Right hindlimb (tissue), 1 donor: ENCODE data around the gene NR1I2.

Source experiments
- DNase-seq: peaks from one replicate; pipeline ENCODE4 v3.0.0-alpha.2; 2018

Gene NR1I2

DNA sequence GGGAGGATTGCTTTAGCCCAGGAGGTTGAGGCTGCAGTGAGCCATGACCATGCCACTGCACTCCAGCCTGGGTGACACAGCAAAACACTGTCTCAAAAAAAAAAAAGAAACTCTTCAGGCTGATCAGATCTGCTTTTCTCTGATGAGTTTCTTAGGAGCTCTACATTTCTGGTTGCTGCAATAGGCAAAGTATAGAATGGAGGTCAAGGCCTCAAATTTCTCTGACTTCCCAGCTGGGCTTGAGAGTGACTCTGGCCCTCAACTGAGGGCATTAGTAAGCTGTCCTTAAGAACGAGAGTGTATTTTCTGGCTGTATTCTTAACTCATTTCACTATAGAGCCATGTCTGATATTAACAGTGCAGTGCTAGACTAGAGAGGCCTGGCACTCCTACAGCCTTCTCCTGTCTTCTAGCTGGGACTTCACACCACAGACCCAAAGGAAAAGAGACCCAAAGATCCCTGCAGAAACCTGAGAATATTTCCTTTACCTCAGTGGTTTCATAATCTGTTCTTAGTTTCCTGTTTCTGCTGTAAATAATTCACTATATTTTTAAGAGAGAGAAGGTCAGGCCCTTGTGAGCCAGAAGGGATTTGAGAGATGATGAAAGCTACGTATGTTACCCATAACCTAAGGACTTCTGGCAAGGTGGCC, 2.0 kb upstream of the NR1I2 start:
- DNase-seq, result no peak

DNA sequence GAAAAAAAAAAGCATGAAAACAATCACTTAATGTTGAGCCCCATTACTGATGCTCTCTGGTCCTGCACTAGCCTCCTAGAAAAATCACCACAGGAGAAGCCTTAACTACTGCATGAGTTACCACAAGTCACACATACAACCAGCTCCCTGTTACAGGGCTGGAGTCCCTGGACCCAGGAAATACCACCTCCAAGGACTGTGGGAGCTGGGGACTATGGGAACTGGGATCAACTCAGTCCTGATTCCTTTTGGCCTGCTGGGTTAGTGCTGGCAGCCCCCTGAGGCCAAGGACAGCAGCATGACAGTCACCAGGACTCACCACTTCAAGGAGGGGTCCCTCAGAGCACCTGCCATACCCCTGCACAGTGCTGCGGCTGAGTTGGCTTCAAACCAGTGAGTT, 559 bp downstream of the NR1I2 start:
- no peak for DNase-seq

DNA sequence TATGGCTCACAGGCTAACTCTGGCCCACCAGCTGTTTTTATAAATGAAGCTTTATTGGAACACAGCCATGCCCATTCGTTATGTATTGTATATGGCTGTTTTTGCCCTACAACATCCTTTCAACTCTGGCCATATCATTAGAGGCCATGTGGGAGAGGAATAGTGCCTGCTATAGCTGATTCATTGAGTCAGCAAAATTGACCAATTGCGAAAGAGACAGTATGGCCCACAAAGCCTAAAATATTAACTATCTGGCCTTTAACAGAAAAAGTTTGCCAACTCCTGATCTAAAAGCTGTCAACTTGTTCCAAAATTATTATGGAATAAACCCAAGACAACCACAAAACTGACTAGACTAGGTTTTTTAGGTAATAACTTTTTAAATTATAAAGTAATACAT, 1.4 kb downstream of the NR1I2 start:
- no peak for DNase-seq

DNA sequence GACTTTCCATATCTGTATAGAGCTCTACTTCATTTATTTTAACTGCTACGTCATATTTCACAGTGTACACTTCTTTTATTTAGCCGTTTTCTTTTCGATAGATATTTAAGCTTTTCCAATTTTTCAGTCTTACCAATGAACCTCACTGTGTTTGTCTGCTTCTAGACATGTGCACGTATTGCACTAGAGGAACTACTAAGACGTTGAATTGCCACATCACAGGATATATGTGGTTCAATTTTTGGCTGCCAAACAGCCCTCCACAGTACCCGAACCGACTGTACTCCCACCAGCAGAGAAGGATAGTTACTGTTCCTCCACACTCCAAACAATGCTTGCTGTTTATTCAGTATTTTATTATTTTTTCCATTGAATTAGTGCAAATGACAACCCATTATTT, 2.0 kb downstream of the NR1I2 start:
- no peak for DNase-seq

DNA sequence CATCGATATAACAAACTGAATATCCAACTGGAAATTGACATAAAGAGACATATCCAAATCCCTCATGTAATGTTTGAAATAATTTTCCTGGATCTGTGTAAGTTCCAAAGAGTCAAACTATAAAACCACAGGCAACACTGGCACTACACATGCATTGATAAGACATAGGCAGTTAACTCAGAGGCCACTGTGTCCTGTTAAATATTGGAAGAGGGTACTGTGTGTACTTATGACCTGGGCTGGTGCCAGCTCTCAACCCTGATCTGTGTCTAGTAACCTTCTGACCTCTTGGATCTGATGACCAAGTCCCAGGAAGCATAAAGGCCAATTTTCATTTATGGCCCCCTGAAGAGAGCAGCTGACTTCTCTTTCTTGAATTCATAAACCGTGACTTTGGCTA, 4.5 kb downstream of the NR1I2 start:
- DNase-seq, result no peak

DNA sequence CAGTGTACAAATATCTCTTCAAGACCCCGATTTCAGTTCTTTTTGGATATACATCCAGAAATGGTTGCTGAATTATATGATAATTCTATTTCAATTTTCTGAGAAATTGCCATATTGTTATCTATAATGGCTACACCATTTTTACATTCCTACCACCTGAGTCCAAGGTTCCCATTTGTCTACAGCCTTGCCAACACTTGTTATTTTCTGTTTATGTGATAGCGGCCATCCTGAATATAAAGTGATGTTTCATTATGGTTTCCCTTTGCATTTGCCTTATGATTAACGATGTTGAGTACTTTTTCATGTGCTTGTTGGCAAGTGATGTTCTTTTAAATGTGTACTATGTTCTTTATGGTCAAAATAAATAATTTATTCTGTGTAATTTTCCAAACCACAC, 8.5 kb downstream of the NR1I2 start:
- no peak for DNase-seq

DNA sequence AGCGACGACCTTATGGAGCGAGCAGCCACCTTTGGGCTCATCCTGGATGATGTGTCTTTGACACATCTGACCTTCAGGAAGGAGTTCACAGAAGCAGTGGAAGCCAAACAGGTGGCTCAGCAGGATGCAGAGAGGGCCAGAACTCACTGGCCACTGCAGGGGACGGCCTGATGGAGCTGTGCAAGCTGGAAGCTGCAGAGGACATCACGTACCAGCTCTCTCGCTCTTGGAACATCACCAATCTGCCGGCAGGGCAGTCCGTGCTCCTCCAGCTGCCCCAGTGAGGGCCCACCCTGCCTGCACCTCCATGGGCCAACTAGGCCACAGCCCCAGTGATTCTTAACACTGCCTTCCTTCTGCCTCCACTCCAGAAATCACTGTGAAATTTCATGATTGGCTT, 10.4 kb downstream of the NR1I2 start:
- DNase-seq, result no peak

DNA sequence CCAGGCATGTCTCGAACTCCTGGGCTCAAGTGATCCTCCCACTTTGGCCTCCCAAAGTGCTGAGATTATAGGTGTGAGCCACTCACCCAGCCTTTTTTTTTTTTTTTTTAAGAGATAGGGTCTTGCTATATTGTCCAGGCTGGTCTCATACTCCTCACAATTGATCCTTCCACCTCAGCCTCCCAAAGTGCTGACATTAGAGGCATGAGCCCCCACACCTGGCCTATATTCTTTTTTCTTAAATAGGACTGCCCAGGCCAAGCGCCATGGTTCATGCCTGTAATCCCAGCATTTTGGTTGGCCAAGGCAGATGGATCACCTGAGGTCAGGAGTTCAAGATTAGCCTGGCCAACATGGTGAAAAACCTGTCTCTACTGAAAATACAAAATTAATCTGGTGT, 12.5 kb downstream of the NR1I2 start:
- no peak for DNase-seq

DNA sequence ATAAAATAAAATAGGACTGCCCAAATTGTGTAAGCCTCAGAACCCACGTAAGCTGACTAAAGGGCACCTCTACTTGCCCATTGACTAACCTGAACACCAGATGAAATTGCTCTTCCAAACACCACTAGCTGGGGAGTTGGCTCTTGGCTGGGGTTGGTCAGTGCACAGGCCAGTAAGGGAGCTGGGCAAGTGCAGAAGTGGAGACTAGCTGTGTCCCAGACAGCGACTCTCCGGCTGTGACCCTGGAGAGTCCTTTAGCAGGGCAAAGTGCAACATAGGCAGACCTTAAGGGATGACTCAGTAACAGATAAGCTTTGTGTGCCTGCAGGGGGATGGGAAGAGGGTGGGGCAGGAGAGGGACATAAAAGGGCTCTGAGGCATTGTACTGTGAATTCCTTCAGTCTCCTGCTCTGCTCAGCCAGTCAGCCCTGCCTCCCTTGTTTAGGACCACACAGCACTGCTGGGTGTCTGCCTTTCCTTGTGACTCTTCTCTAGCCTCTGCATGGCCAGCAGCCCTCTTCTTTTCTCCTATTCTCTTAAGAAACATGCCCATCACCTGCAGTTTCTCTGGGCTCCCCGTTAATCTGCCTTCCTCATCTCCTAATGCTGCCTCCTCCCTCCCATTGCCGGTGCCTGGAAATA, 13.2 kb downstream of the NR1I2 start:
- no peak for DNase-seq

DNA sequence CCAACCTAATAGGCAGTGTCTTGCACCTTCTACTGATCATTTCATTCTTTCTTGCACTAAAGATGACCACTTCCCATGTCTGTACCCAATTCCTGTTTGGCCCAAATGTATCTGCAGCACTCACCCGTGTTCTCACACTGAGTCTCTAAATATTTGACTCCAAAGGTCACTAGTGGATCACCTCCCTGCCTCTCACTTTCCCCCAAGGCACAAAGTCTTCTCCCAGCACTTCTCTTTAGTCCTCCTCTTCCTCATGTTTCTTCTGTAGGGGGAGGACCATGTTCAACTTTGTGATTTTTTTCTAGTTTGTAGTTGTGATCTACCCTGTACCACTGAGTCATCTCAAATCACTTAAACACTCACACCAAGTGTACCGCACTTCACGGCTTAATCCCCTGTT, 13.9 kb downstream of the NR1I2 start:
- DNase-seq, result no peak

DNA sequence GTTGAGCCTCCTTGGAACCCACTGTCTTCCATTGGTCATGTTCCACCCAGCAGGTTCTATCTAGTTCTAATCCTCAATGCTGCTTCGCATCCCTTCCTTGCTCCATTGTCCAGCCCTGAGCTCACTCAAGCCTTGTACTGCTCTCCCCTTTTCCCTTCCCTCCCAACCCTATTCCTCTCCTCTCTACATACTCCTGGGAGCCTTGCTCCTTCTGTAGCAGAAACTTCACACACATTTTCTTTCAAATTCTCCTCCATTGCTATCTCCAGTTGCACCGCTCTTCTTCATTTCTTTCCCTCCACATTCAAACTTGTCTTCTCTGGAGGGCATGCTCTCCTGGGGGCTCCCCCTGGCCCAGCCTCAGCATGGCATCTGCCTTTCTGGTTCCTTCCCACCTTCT, 14.5 kb downstream of the NR1I2 start:
- no peak for DNase-seq

DNA sequence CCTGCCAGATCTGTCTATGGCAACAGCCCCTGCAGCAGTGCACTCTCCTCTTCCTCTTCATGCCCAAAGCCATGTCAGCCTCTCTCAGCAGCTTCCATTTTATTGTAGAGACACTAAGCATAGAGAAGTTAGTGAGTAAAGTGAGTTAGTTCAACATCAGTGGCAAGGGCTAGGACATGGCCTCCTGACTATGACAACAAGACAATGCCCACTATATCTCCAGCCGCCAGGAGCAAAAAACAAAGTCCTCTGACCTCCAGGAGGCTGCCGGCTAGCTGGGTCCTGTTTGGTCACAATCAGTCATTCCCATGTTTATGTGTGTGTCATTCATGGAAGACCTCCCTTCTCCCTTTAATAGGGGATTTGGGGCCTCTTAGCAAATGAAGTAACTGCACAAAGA, 14.9 kb downstream of the NR1I2 start:
- DNase-seq, result no peak

DNA sequence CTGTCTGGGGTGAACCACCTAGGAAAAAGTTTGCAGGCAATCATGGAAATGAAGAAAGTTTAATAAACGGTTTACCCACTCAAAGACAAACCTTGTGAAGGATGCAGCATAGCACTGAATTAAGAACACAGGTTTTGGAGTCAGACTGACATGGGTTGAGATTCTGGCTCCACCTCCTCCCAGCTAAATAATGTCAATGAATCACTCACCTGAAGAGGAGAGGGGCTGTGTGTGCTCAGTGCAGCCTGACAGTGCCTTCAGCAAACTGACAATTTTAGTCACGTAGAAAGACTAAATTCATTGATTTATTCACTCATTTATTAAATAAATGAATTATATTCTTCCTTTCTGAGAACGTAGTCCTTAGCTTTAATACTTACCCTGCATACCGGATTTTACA, 18.9 kb downstream of the NR1I2 start:
- DNase-seq, result no peak

DNA sequence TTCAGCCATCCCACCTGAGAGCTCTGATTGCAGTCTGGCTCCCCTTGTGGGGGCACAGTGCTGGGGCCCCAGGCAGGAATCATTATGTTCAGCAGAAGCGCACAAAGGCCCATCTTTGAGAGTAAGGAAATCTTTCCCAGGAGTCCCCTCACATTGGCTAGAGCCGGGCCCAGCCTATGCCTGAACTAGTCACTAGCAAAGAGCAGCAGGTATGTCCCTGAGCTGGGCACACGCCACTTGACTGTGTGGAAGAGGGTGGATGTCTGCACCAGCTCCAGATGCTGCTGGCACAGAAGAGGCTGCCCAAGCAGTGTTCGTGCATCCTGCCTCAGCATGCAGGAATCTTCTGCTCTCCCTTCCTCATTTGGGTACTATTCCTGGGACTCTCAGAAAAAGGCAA, 26.3 kb downstream of the NR1I2 start:
- no peak for DNase-seq

DNA sequence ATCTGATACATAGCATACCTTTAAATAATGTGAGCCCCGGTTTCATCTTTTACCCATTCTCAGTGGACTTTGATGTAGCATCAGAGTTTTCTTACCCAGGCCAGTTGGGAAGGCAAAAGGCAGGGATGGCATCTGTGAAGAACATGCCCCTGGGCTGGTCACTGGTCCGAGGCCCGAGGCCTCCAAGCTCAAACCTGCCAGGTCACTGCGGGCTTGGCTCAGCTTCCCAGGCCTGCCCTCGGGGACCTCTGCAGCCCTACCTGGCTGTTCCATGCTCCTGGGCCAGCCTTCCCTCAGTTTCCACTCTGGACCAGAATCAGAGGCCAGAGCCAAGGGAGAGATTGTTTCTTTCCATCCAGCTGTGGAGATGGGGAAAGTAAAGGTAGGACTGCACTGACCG, 26.9 kb downstream of the NR1I2 start:
- DNase-seq, result no peak

DNA sequence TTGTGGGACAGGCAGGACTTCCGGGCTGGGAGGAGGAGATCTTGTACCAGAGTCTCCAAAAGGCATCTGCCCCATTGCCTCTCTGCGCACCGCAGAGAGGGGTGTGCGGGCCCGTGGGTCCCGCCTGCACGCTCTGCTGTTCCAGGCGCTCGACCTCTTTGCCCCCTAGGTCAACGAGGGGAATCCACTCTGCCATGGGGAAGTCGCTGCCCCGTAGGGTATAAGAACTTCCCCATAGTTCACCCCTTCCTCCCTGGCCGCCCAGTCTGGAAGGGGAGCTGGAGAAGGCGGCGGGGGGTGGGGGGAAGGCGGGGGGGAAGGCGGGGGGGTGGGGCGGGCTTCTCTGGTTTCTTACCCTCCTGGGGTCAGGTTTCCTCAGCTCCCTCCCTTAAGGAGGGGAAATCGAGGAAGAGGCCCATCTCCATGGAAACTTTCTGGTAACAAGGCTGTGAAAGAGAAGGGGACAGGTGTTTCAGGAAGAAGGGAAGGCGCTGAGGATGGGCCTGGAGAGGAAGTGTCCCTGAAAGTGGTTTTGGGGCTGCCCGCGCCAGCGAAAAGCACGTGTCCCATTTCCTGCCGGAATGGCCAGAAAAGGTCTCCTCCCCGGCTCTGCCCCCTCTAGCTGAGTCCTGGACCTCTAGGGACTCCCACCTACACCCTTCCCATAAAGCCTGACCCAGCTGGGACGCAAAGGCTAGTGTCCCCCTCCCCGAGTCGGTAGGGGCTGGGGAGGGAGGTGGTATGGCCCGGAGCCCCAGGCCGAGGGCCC, 27.5 kb downstream of the NR1I2 start:
- no peak for DNase-seq

DNA sequence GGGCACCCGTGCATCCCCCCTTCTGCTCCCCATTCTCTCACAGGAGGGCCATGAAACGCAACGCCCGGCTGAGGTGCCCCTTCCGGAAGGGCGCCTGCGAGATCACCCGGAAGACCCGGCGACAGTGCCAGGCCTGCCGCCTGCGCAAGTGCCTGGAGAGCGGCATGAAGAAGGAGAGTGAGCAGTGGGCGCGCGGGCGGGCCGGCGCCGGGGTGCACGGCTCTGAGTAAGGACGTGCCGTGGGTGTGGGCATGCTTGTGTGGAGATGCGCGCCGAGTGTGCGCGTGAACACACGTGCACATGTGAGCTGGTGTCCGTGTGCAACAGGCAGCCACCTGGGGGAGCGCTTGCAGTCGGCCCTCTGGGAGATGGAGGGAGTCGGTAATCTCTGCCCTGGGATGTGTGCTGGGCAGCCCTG, 28.1 kb downstream of the NR1I2 start:
- peak; percentile 41 for DNase-seq

DNA sequence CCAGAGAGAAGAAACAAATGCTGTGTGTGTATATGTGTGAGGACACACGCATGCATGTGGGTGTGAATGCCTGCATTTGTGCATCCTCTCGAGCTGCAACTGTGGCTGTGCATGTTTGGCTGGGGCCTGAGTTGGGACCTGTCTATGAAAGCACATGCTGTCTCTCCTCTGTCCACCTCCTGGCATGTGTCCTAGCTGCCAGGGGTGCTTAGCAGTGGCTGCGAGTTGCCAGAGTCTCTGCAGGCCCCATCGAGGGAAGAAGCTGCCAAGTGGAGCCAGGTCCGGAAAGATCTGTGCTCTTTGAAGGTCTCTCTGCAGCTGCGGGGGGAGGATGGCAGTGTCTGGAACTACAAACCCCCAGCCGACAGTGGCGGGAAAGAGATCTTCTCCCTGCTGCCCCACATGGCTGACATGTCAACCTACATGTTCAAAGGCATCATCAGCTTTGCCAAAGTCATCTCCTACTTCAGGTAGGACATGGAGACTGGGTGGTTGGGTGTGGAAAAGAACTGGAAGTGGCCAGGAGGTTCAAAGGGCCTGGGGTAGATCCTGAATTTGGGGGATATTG, 30.7 kb downstream of the NR1I2 start:
- DNase-seq, result no peak

DNA sequence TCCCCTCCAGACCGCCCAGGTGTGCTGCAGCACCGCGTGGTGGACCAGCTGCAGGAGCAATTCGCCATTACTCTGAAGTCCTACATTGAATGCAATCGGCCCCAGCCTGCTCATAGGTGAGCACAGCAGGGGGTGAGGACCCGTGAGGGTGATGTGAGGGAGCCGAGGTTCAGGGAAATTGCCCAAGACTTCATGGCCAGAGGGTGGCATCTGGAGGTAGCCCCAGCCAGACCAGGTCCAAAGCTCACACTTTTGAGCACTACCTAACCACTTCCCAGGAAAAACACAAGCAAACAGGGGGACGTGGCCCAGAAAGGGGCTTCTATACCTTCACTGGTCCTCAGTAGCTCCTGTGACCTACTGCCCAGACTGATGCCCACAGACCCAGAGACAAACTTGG, 33.8 kb downstream of the NR1I2 start:
- DNase-seq, result no peak

DNA sequence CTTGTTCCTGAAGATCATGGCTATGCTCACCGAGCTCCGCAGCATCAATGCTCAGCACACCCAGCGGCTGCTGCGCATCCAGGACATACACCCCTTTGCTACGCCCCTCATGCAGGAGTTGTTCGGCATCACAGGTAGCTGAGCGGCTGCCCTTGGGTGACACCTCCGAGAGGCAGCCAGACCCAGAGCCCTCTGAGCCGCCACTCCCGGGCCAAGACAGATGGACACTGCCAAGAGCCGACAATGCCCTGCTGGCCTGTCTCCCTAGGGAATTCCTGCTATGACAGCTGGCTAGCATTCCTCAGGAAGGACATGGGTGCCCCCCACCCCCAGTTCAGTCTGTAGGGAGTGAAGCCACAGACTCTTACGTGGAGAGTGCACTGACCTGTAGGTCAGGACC, 35.2 kb downstream of the NR1I2 start:
- DNase-seq, result no peak

DNA sequence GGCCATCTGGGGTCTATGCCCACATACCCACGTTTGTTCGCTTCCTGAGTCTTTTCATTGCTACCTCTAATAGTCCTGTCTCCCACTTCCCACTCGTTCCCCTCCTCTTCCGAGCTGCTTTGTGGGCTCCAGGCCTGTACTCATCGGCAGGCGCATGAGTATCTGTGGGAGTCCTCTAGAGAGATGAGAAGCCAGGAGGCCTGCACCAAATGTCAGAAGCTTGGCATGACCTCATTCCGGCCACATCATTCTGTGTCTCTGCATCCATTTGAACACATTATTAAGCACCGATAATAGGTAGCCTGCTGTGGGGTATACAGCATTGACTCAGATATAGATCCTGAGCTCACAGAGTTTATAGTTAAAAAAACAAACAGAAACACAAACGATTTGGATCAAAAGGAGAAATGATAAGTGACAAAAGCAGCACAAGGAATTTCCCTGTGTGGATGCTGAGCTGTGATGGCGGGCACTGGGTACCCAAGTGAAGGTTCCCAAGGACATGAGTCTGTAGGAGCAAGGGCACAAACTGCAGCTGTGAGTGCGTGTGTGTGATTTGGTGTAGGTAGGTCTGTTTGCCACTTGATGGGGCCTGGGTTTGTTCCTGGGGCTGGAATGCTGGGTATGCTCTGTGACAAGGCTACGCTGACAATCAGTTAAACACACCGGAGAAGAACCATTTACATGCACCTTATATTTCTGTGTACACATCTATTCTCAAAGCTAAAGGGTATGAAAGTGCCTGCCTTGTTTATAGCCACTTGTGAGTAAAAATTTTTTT, 35.9 kb downstream of the NR1I2 start:
- DNase-seq, result no peak

DNA sequence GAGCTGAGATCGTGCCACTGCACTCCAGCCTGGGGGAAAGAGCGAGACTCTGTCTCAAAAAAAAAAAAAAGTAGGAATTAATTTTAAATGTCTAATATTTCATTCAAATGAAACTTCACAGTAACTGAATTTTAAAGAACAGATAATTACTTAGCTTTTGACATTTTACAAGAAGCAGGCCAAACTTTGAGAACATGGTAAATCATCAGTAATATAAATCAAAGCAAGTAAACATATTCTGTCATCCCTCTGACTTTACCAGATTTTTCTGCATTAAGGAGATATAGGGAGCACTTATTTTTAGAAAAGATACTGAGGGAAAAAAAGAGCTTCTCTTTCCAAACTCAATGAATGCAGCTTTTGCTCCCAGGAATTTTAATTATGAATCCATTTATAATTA, 37.0 kb downstream of the NR1I2 start:
- no peak for DNase-seq

DNA sequence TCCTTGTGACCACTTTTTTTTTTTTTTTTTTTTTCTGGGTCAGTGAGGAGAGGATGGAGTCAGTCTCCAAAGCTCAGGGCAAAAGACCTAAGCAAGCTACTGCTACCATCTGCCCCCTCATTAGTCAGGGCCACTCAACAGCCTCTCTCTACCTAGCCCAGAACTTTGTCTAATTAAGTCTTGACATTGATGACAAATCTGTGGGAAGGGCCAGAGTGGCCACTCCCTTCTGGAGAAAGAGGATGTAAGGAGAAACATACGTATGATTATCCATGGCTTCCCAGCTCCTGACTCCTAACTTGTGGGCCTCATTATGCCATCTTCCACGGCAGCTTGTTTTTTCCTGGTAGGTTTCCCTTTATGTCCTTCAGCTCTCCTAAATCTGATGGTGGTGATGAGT, 37.9 kb downstream of the NR1I2 start:
- DNase-seq, result no peak
